GM21529 (cell line): Measurements from ENCODE around the gene EPB41.

ENCODE experiments used
- ATAC-seq: cut with Tn5 transposase; IDR thresholded peaks from one replicate; pipeline ENCODE4 v1.9.1; 2021; ENCODE audit not compliant: unreplicated experiment

EPB41 gene

GRCh38 chr1:29162025-29162424, 247.7 kb downstream of the EPB41 start:
- ATAC-seq: no peak

DNA sequence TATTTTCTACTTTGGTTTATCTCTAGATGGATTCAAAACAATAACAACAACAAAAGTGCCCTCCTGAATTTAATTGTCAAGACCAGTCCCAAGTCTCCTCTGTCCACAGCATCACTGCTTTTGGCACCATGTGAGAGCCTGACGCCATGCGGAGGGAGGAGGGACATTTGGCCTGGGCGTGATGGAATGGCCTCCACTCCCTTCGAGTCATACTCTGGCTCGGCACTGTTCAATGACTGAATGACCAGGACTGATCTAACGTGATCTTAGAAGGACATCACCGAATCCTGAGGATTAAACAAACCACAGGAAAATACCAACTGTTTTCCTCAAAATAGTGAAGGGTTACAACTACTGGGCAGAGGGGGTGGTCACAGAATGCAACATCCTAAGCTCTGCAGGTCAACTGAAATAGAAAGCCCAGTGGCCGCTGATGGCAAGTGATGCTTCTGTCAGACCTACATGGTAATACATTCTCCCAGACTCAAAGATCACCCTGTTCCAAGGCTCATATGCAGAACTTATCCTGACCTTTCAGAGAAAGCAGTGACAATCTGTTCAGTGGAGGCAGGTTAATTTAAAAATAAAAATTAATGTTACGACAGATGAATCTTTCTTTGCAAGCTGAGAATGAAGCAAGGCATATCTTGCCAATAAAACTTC, 248.2 kb downstream of the EPB41 start:
- no peak for ATAC-seq

DNA sequence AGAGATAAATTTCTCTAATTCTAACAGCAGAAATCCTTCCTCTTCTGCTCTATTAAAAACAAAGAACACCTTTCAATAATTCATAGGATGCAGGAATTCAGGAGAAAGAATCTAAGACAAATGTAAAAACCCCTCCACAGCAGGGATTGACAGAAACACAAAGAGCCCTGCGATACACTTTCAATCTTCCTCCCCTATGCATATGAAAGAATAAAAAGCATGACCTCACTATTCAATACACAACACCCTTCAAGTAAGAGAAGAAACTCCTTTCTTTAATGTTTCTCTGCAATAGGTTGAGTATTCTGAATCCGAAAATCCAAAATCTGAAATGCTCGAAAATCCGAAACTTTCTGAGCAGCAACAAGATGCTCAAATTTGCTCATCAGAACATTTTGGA, 250.2 kb downstream of the EPB41 start:
- no peak for ATAC-seq

- no peak for ATAC-seq
These were observed 252.0 kb downstream of the EPB41 start for GRCh38 chr1:29166291-29166878.

- ATAC-seq: no peak
These were observed 253.5 kb downstream of the EPB41 start for GRCh38 chr1:29167904-29168303.
